A549 treated with AZD9567 at 1 μM for 4 hours (cell line): ENCODE measurements around the gene CYP2W1. TPM values are rescaled to one million over a fixed set of nuclear protein-coding genes. Genes with fewer than 3 reads are reported as not detected.

Experiments
- total RNA-seq: library from RNA; stranded (reverse); fragments of 200-300 nt; extraction: Qiagen RNA extraction; gene quantifications from 5 replicates; pipeline ENCODE4 v1.2.3, GENCODE V29; 2022; ENCODE audit not compliant: insufficient read depth

Gene CYP2W1
- total RNA-seq: 0.05 TPM in 1 of 5 replicates, not detected in the others

GRCh38 chr7:983004-983615 lies at the start of gene CYP2W1:
Gene CYP2W1, plus strand, starts transcription at chr7:983181. Its CDS starts 31 bp downstream, at chr7:983212.

GRCh38 chr7:954330-955238 lies 28.4 kb upstream of the CYP2W1 start, which contains the start of gene ADAP1:
Gene ADAP1, minus strand, starts transcription at chr7:954680. Its CDS starts 203 bp downstream, at chr7:954477.

GRCh38 chr7:974820-975681 lies 7.9 kb upstream of the CYP2W1 start, which contains the start of gene COX19:
Gene COX19, minus strand, starts transcription at chr7:975549. Its CDS starts 40 bp downstream, at chr7:975509.

Other genes starting within 250 kb of the CYP2W1 start
- 63.6 to 101 TPM (median 95.8 TPM) in 5 replicates for gene SUN1, start 150.7 kb upstream of the CYP2W1 start, total RNA-seq
- 41.2 to 68.6 TPM (median 61.9 TPM) in 5 replicates for gene GET4, start 106.6 kb upstream of the CYP2W1 start, total RNA-seq
- 3.2 to 6.5 TPM (median 3.5 TPM) in 5 replicates for gene ADAP1, start 28.5 kb upstream of the CYP2W1 start, total RNA-seq
- gene COX19, start 7.6 kb upstream of the CYP2W1 start, total RNA-seq: 5.8 to 6.5 TPM (median 6.0 TPM) in 5 replicates
- 1.8 to 2.8 TPM (median 2.3 TPM) in 5 replicates for gene GPR146, start 61.4 kb downstream of the CYP2W1 start, total RNA-seq
- gene GPER1, start 104.9 kb downstream of the CYP2W1 start, total RNA-seq: 1.0 to 2.0 TPM (median 1.2 TPM) in 5 replicates
- 34.0 to 55.4 TPM (median 54.8 TPM) in 5 replicates for gene ZFAND2A, start 177.0 kb downstream of the CYP2W1 start, total RNA-seq
- gene UNCX, start 249.7 kb downstream of the CYP2W1 start, total RNA-seq: 0.05 to 0.08 TPM in 2 of 5 replicates, not detected in the others